Mesenchymal stem cell (in vitro differentiated cells and primary cell): ENCODE data around the gene RPTOR.

Source experiments
- DNase-seq: peaks from one replicate; pipeline ENCODE4 v3.0.0-alpha.2; 2013
- H2AFZ ChIP-seq: one replicate; pipeline ENCODE4 v1.6.1; 2013; ENCODE audit warnings: low read depth, mild to moderate bottlenecking, control low read depth, inconsistent platforms, low read length, moderate library complexity
- H2AK5ac ChIP-seq: 2 replicates; pipeline ENCODE4 v1.6.1; 2013; ENCODE audit warnings: low read length, moderate library complexity, mild to moderate bottlenecking, inconsistent platforms; ENCODE audit not compliant: severe bottlenecking
- H2BK120ac ChIP-seq: one replicate; pipeline ENCODE4 v1.6.1; 2013; ENCODE audit warnings: low read depth, mild to moderate bottlenecking, inconsistent platforms, low read length, moderate library complexity
- H2BK12ac ChIP-seq, 2 experiments: one replicate each; pipeline ENCODE4 v1.6.1; 2013; ENCODE audit warnings: inconsistent platforms in 2 of 2, low read length in 2 of 2, mild to moderate bottlenecking in 2 of 2, moderate library complexity in 2 of 2, control low read depth in 1 of 2
- H2BK15ac ChIP-seq: one replicate; pipeline ENCODE4 v1.6.1; 2013; ENCODE audit warnings: mild to moderate bottlenecking, low read depth, inconsistent platforms; ENCODE audit not compliant: poor library complexity, severe bottlenecking
- H2BK5ac ChIP-seq: 2 replicates; pipeline ENCODE4 v1.6.1; 2013; ENCODE audit warnings: low read depth, mild to moderate bottlenecking, low read length, control low read depth, inconsistent platforms; ENCODE audit not compliant: poor library complexity, severe bottlenecking
- H3K14ac ChIP-seq, 2 experiments: one replicate each; pipeline ENCODE4 v1.6.1; 2013; ENCODE audit warnings: inconsistent platforms in 2 of 2, low read length in 2 of 2, control low read depth in 1 of 2, mild to moderate bottlenecking in 1 of 2, moderate library complexity in 1 of 2
- H3K18ac ChIP-seq, 2 experiments: one replicate each; pipeline ENCODE4 v1.6.1; 2013; ENCODE audit warnings: inconsistent platforms in 2 of 2, low read length in 2 of 2, control low read depth in 1 of 2, low read depth in 1 of 2, mild to moderate bottlenecking in 1 of 2
- H3K23ac ChIP-seq, 2 experiments: one replicate each; pipeline ENCODE4 v1.6.1; 2013; ENCODE audit warnings: inconsistent platforms in 2 of 2, low read length in 2 of 2, mild to moderate bottlenecking in 2 of 2, moderate library complexity in 2 of 2, control low read depth in 1 of 2
- H3K27ac ChIP-seq: 2 replicates; pipeline ENCODE4 v1.5.1; 2013; ENCODE audit warnings: mild to moderate bottlenecking, moderate library complexity, low read length, control low read depth, inconsistent platforms; ENCODE audit not compliant: poor library complexity, severe bottlenecking
- H3K27me3 ChIP-seq, 2 experiments: 2 replicates each; pipeline versions ENCODE4 v1.6.1 to v1.7.0; 2013; ENCODE audit warnings: low read length in 2 of 2, mild to moderate bottlenecking in 2 of 2, moderate library complexity in 2 of 2, control low read depth in 1 of 2, inconsistent platforms in 1 of 2; ENCODE audit not compliant: control insufficient read depth in 1 of 2, insufficient read depth in 1 of 2
- H3K36me3 ChIP-seq, 2 experiments: 2 replicates each; pipeline versions ENCODE4 v1.6.1 to v1.7.0; 2013; ENCODE audit warnings: low read length in 2 of 2, control low read depth in 1 of 2, inconsistent platforms in 1 of 2, low read depth in 1 of 2, mild to moderate bottlenecking in 1 of 2; ENCODE audit not compliant: insufficient read depth in 2 of 2, control insufficient read depth in 1 of 2
- H3K4ac ChIP-seq, 2 experiments: one replicate each; pipeline ENCODE4 v1.6.1; 2013; ENCODE audit warnings: inconsistent platforms in 2 of 2, low read length in 2 of 2, mild to moderate bottlenecking in 2 of 2, moderate library complexity in 2 of 2, control low read depth in 1 of 2, low read depth in 1 of 2
- H3K4me1 ChIP-seq: 2 replicates; pipeline ENCODE4 v1.6.1; 2013; ENCODE audit warnings: low read depth, low read length, control low read depth; ENCODE audit not compliant: control insufficient read depth, insufficient read depth
- H3K4me2 ChIP-seq: 2 replicates; pipeline ENCODE4 v1.6.1; 2013; ENCODE audit warnings: low read length, mild to moderate bottlenecking, inconsistent platforms; ENCODE audit not compliant: poor library complexity, severe bottlenecking
- H3K4me3 ChIP-seq, 2 experiments: 2 replicates each; pipeline versions ENCODE4 v1.5.1 to v1.7.0; 2013; ENCODE audit warnings: low read length in 2 of 2, mild to moderate bottlenecking in 2 of 2, control low read depth in 1 of 2, low read depth in 1 of 2; ENCODE audit not compliant: insufficient read depth in 1 of 2
- H3K79me1 ChIP-seq: replicated peaks from 2 replicates; pipeline ENCODE4 v1.6.1; 2013; ENCODE audit warnings: mild to moderate bottlenecking, control low read depth, low read length, inconsistent platforms; ENCODE audit not compliant: poor library complexity, severe bottlenecking
- H3K9ac ChIP-seq: 2 replicates; pipeline ENCODE4 v1.7.0; 2013; ENCODE audit warnings: mild to moderate bottlenecking, low read length, moderate library complexity
- H3K9me3 ChIP-seq: 2 replicates; pipeline ENCODE4 v1.7.0; 2013; ENCODE audit warnings: mild to moderate bottlenecking, low read length; ENCODE audit not compliant: control insufficient read depth
- H4K8ac ChIP-seq: one replicate; pipeline ENCODE4 v1.6.1; 2013; ENCODE audit warnings: inconsistent platforms, mild to moderate bottlenecking, low read length, moderate library complexity
- H4K91ac ChIP-seq: one replicate; pipeline ENCODE4 v1.6.1; 2013; ENCODE audit warnings: mild to moderate bottlenecking, low read length, inconsistent platforms
- WGBS: methylation state at CpG from one replicate; pipeline ENCODE4 v1.1.7; 2013; ENCODE audit warnings: mixed read lengths; 5-methylcytosine and 5-hydroxymethylcytosine counted together

The RPTOR gene

GRCh38 chr17:80861418-80861815, 316.8 kb downstream of the RPTOR start:
- Histone ChIP-seq H3K27me3 (no peaks in the 10 kb centered on the region), H3K4me1 (peaks cover 37% of the 10 kb centered on the region), H2BK5ac (no peak overlapping the region), H3K18ac (peak overlapping the region in 1 of 2 experiments; percentile 46), H2BK12ac (peak overlapping the region in 1 of 2 experiments; percentile 68), H4K91ac (no peak overlapping the region), H3K4me2 (no peak overlapping the region), H3K27ac (no peak overlapping the region), H3K36me3 (peaks cover 12 to 44% of the 10 kb centered on the region in 2 experiments), H3K4ac (no peak overlapping the region), H3K9ac (no peak overlapping the region), H2AFZ (no peak overlapping the region), H2AK5ac (no peak overlapping the region), H2BK120ac (no peak overlapping the region), H4K8ac (peak overlapping the region; percentile 8), H3K79me1 (peaks cover 9% of the 10 kb centered on the region), H3K23ac (no peak overlapping the region), H3K14ac (no peak overlapping the region), H3K9me3 (peaks cover 6% of the 10 kb centered on the region), H2BK15ac (no peak overlapping the region), H3K4me3 (no peak overlapping the region)
- DNase-seq = peak; percentile 60
- 78% methylated on average over 8 of the region's 11 CpGs for WGBS

DNA sequence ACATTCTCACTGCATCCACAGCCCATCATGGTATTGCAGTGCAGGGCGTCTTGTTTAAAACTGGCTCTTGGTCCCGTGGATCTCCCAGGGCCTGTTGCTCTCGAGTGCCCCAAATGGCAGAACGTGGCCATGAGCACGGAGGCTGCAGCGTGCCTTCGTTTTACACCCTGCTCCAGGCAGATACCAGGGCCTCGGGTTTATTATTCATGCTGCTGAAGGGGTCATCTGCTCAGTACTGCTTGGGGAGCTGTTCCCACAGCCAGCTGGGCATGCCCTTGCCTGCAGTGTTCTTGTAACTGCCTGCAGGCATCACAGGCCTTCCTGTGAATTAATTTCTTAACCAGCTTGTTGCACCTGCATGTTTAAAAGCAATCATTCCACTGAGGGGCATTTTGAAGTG, 317.3 kb downstream of the RPTOR start:
- WGBS = 55% methylated on average over 8 of the region's 8 CpGs
- H3K23ac ChIP-seq = no peak overlapping the region
- H3K27ac ChIP-seq = no peak overlapping the region
- no peak overlapping the region for H2BK15ac ChIP-seq
- peak; percentile 62 for DNase-seq
- no peak overlapping the region for H2BK120ac ChIP-seq
- no peak overlapping the region for H3K4ac ChIP-seq
- H2AK5ac ChIP-seq = no peak overlapping the region
- H3K4me1 ChIP-seq = peaks cover 33% of the 10 kb centered on the region
- H3K9me3 ChIP-seq = peaks cover 6% of the 10 kb centered on the region
- H3K18ac ChIP-seq = peak overlapping the region; percentile 11 to 28
- no peak overlapping the region for H2BK12ac ChIP-seq
- no peak overlapping the region for H3K4me3 ChIP-seq
- H2BK5ac ChIP-seq = no peak overlapping the region
- H3K4me2 ChIP-seq = no peak overlapping the region
- H3K36me3 ChIP-seq = peaks cover 12 to 44% of the 10 kb centered on the region in 2 experiments
- peaks cover 9% of the 10 kb centered on the region for H3K79me1 ChIP-seq
- no peak overlapping the region for H2AFZ ChIP-seq
- H3K27me3 ChIP-seq = no peaks in the 10 kb centered on the region
- no peak overlapping the region for H3K14ac ChIP-seq
- no peak overlapping the region for H4K8ac ChIP-seq
- no peak overlapping the region for H3K9ac ChIP-seq
- no peak overlapping the region for H4K91ac ChIP-seq

DNA sequence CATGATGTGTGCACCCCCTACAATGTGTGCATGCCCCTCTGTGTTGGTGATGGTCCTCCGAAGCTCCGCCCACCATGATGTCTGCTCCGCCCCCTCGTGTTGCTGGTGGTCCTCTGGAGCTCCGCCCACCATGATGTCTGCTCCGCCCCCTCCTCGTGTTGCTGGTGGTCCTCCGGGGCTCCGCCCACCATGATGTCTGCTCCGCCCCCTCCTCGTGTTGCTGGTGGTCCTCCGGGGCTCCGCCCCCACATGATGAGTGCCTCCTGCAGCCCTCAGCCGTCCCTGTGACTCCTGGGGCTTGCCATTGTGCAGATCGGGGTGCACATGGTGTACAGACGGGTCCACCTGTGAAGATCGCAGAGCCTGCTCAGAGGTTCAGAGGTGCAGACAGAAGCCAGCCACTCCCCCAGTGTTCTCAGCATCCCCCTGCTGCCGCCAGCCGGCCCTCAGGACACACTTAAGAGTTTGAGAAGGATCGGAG, 317.9 kb downstream of the RPTOR start:
- no peak overlapping the region for H3K27ac ChIP-seq
- no peak overlapping the region for H3K4me3 ChIP-seq

GRCh38 chr17:80862978-80863377, 318.3 kb downstream of the RPTOR start:
- no peak overlapping the region for H2AK5ac ChIP-seq
- H3K4me3 ChIP-seq = no peak overlapping the region
- H3K18ac ChIP-seq = no peak overlapping the region
- H3K4ac ChIP-seq = no peak overlapping the region
- DNase-seq = no peak
- H3K14ac ChIP-seq = no peak overlapping the region
- WGBS = 94% methylated on average over 10 of the region's 10 CpGs
- no peak overlapping the region for H3K4me2 ChIP-seq
- no peak overlapping the region for H3K9ac ChIP-seq
- no peak overlapping the region for H2BK12ac ChIP-seq
- no peak overlapping the region for H4K91ac ChIP-seq
- peaks cover 26% of the 10 kb centered on the region for H3K4me1 ChIP-seq
- no peaks in the 10 kb centered on the region for H3K27me3 ChIP-seq
- no peak overlapping the region for H4K8ac ChIP-seq
- no peak overlapping the region for H3K27ac ChIP-seq
- no peak overlapping the region for H2BK5ac ChIP-seq
- no peak overlapping the region for H2BK15ac ChIP-seq
- H3K9me3 ChIP-seq = peaks cover 6% of the 10 kb centered on the region
- H3K36me3 ChIP-seq = peaks cover 8 to 33% of the 10 kb centered on the region in 2 experiments
- peaks cover 9% of the 10 kb centered on the region for H3K79me1 ChIP-seq
- H3K23ac ChIP-seq = no peak overlapping the region
- no peak overlapping the region for H2BK120ac ChIP-seq
- no peak overlapping the region for H2AFZ ChIP-seq

More for the DNA sequence above, 317.9 kb downstream of the RPTOR start:
- H2AK5ac ChIP-seq = no peak overlapping the region
- peaks cover 9 to 38% of the 10 kb centered on the region in 2 experiments for H3K36me3 ChIP-seq
- no peak overlapping the region for H2BK120ac ChIP-seq
- H4K91ac ChIP-seq = no peak overlapping the region
- peaks cover 28% of the 10 kb centered on the region for H3K4me1 ChIP-seq
- DNase-seq = no peak
- H3K9me3 ChIP-seq = peaks cover 6% of the 10 kb centered on the region
- peaks cover 9% of the 10 kb centered on the region for H3K79me1 ChIP-seq
- no peak overlapping the region for H3K9ac ChIP-seq
- H2BK5ac ChIP-seq = no peak overlapping the region
- no peak overlapping the region for H3K14ac ChIP-seq
- H4K8ac ChIP-seq = no peak overlapping the region
- no peak overlapping the region for H2AFZ ChIP-seq
- no peak overlapping the region for H2BK15ac ChIP-seq
- no peak overlapping the region for H3K23ac ChIP-seq
- no peak overlapping the region for H3K4ac ChIP-seq
- WGBS = 95% methylated on average over 20 of the region's 20 CpGs
- no peaks in the 10 kb centered on the region for H3K27me3 ChIP-seq
- no peak overlapping the region for H3K4me2 ChIP-seq
- H2BK12ac ChIP-seq = no peak overlapping the region
- H3K18ac ChIP-seq = no peak overlapping the region
